Progenitor cell of endocrine pancreas (in vitro differentiated cells): Measurements from ENCODE around the gene CGGBP1. TPM values are rescaled to one million over a fixed set of nuclear protein-coding genes. Genes with fewer than 3 reads are reported as not detected.

Experiments used
- DNase-seq: peaks from one replicate; pipeline ENCODE4 v3.0.0; 2021; ENCODE audit warnings: low spot score; ENCODE audit not compliant: unreplicated experiment
- H3K27ac Mint-ChIP-seq: 2 replicates; pipeline ENCODE4 v1.8.0; 2021; ENCODE audit warnings: mild to moderate bottlenecking, moderate library complexity, mixed read lengths
- H3K27me3 Mint-ChIP-seq: 2 replicates; pipeline ENCODE4 v1.8.0; 2021; ENCODE audit warnings: mixed read lengths
- H3K36me3 Mint-ChIP-seq: 2 replicates; pipeline ENCODE4 v1.8.0; 2022; ENCODE audit warnings: mixed read lengths; ENCODE audit not compliant: insufficient read depth
- H3K4me1 Mint-ChIP-seq: 2 replicates; pipeline ENCODE4 v1.8.0; 2021; ENCODE audit warnings: low read depth, mixed read lengths
- H3K4me3 Mint-ChIP-seq: 2 replicates; pipeline ENCODE4 v1.8.0; 2021; ENCODE audit warnings: low read depth, mild to moderate bottlenecking, moderate library complexity, mixed read lengths
- H3K9me3 Mint-ChIP-seq: 2 replicates; pipeline ENCODE4 v1.8.0; 2021; ENCODE audit warnings: low read depth, mixed read lengths
- total RNA-seq: library from RNA; stranded (reverse); gene quantifications from 2 replicates; pipeline ENCODE4 v1.2.1, GENCODE V29; 2021
- TF ChIP-seq, protein P1 (sequence below): fragments of 200-600 bp; sonication (generic); IDR thresholded peaks from one replicate; pipeline ENCODE4 v1.5.0; 2021; ENCODE audit warnings: antibody characterized with exemption, mild to moderate bottlenecking; ENCODE audit not compliant: unreplicated experiment

Gene CGGBP1
- total RNA-seq, 1 donor from 2014 or later = 96.3 TPM

DNA sequence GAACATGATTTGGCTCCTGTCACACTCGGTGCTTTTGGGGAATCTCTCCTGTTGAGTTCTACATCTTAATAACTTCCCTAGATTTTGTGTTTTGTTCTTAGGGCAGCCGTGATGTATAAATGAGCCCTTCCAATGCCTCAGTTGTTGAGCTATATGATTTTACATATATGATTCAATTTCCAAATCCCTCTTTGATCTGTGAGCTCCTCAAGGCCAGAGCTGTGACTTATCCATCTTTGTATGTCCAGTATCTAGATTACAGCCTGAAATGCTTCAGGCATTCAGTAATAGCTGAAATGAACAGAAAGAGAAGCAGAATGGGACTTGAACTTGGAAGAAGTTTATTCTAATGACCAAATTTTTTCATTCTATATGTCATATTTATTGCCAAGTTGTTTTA lies 26.6 kb downstream of the CGGBP1 start:
- Mint-ChIP-seq H3K4me3 (no peak overlapping the region), H3K36me3 (no peaks in the 10 kb centered on the region), H3K9me3 (no peaks in the 10 kb centered on the region)

DNA sequence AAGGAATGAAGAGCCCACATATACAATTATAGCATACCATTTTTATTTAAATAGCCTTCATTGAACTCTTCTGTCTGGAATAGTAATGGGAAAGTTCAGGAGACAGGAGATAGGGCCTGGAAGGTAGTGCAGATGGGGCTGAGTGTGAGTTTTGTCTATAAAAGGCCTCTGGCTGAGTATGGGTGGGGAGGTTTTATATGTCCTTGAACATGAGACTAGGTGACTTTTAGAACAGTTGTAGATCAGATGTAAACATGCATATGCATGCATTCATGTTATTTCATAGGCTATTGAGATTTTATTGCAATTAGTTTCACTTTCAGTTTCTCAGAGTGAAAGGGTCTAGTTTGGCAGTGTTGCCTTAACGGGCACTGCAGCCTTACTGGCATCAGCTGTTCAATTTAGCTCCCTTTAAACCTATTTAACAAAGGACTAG lies 27.1 kb downstream of the CGGBP1 start:
- no peaks in the 10 kb centered on the region for H3K9me3 Mint-ChIP-seq
- TF ChIP-seq, protein P1, sequence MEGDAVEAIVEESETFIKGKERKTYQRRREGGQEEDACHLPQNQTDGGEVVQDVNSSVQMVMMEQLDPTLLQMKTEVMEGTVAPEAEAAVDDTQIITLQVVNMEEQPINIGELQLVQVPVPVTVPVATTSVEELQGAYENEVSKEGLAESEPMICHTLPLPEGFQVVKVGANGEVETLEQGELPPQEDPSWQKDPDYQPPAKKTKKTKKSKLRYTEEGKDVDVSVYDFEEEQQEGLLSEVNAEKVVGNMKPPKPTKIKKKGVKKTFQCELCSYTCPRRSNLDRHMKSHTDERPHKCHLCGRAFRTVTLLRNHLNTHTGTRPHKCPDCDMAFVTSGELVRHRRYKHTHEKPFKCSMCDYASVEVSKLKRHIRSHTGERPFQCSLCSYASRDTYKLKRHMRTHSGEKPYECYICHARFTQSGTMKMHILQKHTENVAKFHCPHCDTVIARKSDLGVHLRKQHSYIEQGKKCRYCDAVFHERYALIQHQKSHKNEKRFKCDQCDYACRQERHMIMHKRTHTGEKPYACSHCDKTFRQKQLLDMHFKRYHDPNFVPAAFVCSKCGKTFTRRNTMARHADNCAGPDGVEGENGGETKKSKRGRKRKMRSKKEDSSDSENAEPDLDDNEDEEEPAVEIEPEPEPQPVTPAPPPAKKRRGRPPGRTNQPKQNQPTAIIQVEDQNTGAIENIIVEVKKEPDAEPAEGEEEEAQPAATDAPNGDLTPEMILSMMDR = no peak
- no peak overlapping the region for H3K27ac Mint-ChIP-seq
- no peaks in the 10 kb centered on the region for H3K4me1 Mint-ChIP-seq
- H3K27me3 Mint-ChIP-seq = no peaks in the 10 kb centered on the region
- H3K4me3 Mint-ChIP-seq = no peak overlapping the region
- no peaks in the 10 kb centered on the region for H3K36me3 Mint-ChIP-seq
- no peak for DNase-seq

More for the DNA sequence above, 26.6 kb downstream of the CGGBP1 start:
- Mint-ChIP-seq H3K27me3 (no peaks in the 10 kb centered on the region), H3K27ac (no peak overlapping the region), H3K4me1 (no peaks in the 10 kb centered on the region)
- DNase-seq = no peak
- TF ChIP-seq, protein P1 = no peak

GRCh38 chr3:88030210-88030609 lies 28.6 kb downstream of the CGGBP1 start:
- Mint-ChIP-seq H3K27ac (no peak overlapping the region), H3K4me1 (no peaks in the 10 kb centered on the region), H3K36me3 (no peaks in the 10 kb centered on the region), H3K27me3 (no peaks in the 10 kb centered on the region), H3K4me3 (no peak overlapping the region), H3K9me3 (peaks cover 6% of the 10 kb centered on the region)
- no peak for DNase-seq
- TF ChIP-seq, protein P1 = no peak

DNA sequence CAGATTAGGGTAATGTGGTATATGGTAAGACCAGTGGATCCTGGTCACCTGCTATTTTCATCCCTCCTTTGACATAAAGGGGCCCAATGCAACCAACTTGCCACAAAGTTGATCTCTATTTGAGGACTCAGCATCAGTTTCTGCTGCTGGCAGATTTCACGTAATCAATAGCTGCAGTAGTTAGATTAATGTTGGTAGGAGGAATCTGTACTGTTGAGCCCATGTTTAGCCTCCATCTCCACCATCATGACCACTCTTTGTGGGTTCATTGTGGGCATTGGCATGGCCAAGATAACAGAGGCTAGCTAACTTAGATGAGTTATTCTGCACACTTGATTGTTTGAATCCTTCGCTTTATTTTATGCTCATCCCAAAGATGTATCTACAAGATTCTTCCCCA lies 29.9 kb downstream of the CGGBP1 start:
- DNase-seq = no peak
- TF ChIP-seq, protein P1 = no peak
- Mint-ChIP-seq H3K4me3 (no peak overlapping the region), H3K9me3 (peaks cover 6% of the 10 kb centered on the region), H3K36me3 (no peaks in the 10 kb centered on the region), H3K27me3 (no peaks in the 10 kb centered on the region), H3K4me1 (no peaks in the 10 kb centered on the region), H3K27ac (no peak overlapping the region)

DNA sequence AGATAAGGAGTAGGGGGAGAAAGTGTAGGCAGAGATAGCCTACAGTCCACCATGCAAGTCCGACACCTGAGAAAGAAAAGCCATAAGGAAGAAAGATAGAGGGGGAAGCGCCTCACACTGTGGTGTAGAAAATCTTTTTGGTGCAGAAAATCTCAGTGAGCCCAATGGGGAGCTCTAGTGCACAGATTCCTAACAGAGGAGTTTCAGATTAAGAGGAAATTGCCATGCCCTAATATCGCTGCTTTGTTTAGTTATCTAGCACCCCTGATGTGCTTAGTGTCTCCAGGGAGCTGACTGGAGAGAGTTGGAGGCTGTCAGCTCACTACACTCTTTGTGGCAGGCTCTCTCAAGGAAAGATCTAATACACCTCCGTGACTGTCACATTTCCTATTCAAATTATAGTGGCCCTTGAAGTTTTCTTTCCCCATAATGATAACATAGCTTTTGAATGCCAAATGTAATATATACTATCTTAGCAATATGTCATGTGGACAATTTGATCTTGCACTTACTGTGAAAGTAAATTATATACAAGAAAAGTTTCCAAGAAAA lies 33.7 kb downstream of the CGGBP1 start:
- H3K27ac Mint-ChIP-seq = no peak overlapping the region
- TF ChIP-seq, protein P1 = no peak
- no peaks in the 10 kb centered on the region for H3K4me1 Mint-ChIP-seq
- no peaks in the 10 kb centered on the region for H3K36me3 Mint-ChIP-seq
- H3K9me3 Mint-ChIP-seq = peaks cover 6% of the 10 kb centered on the region
- no peak for DNase-seq
- H3K27me3 Mint-ChIP-seq = no peaks in the 10 kb centered on the region
- no peak overlapping the region for H3K4me3 Mint-ChIP-seq
